ENCODE results near the gene CNGA2.

Gene CNGA2

GRCh38 chrX:151713849-151714248 is 20.7 kb upstream of the CNGA2 start:
- no peak for DNase-seq

GRCh38 chrX:151714362-151714761 is 20.2 kb upstream of the CNGA2 start:
- no peak for DNase-seq

GRCh38 chrX:151715752-151716151 is 18.8 kb upstream of the CNGA2 start, which contains the start of gene FATE1:
TSS of gene FATE1 (plus strand) at chrX:151716035. CDS start at chrX:151716120, 85 bp downstream.
- DNase-seq: no peak

- DNase-seq: no peak
Measured at GRCh38 chrX:151722241-151722846, 12.2 kb upstream of the CNGA2 start.

- DNase-seq: no peak
Measured at GRCh38 chrX:151723156-151723760, 11.3 kb upstream of the CNGA2 start.

- DNase-seq: no peak
Measured at GRCh38 chrX:151724563-151725337, 9.8 kb upstream of the CNGA2 start.

GRCh38 chrX:151725338-151725614 is 9.3 kb upstream of the CNGA2 start:
- no peak for DNase-seq

GRCh38 chrX:151726751-151727150 is 7.8 kb upstream of the CNGA2 start:
- DNase-seq: no peak

GRCh38 chrX:151727346-151727745 is 7.2 kb upstream of the CNGA2 start:
- DNase-seq: no peak

GRCh38 chrX:151729056-151729725 is 5.4 kb upstream of the CNGA2 start:
- DNase-seq: no peak

GRCh38 chrX:151735219-151735618 is 673 bp downstream of the CNGA2 start:
- DNase-seq: no peak

- DNase-seq: no peak
Measured at GRCh38 chrX:151736685-151737084, 2.1 kb downstream of the CNGA2 start.

GRCh38 chrX:151737494-151737893 is 2.9 kb downstream of the CNGA2 start:
- no peak for DNase-seq

GRCh38 chrX:151738751-151739150 is 4.2 kb downstream of the CNGA2 start:
- no peak for DNase-seq

- DNase-seq: no peak
Measured at GRCh38 chrX:151741606-151742005, 7.1 kb downstream of the CNGA2 start.

- no peak for DNase-seq
Measured at GRCh38 chrX:151742311-151742710, 7.8 kb downstream of the CNGA2 start.

GRCh38 chrX:151743651-151744470 is 9.3 kb downstream of the CNGA2 start:
- DNase-seq: no peak

- no peak for DNase-seq
Measured at GRCh38 chrX:151745651-151746050, 11.1 kb downstream of the CNGA2 start.

GRCh38 chrX:151746502-151746901 is 12.0 kb downstream of the CNGA2 start:
- no peak for DNase-seq

GRCh38 chrX:151750511-151750910 is 16.0 kb downstream of the CNGA2 start:
- no peak for DNase-seq

- no peak for DNase-seq
Measured at GRCh38 chrX:151752847-151753246, 18.3 kb downstream of the CNGA2 start.

- no peak for DNase-seq
Measured at GRCh38 chrX:151753313-151754046, 18.9 kb downstream of the CNGA2 start.
